GM12874 (cell line): ENCODE measurements around the gene CCDC33.

ENCODE experiments used
- TF ChIP-seq, protein P1 (sequence below): IDR thresholded peaks from 2 replicates; pipeline ENCODE4 v1.5.1; 2011; ENCODE audit warnings: low read depth, mild to moderate bottlenecking, control low read depth, low read length, moderate library complexity; ENCODE audit not compliant: insufficient read depth

Gene CCDC33

GRCh38 chr15:74301583-74302361, 65.6 kb downstream of the CCDC33 start:
- TF ChIP-seq, protein P1, sequence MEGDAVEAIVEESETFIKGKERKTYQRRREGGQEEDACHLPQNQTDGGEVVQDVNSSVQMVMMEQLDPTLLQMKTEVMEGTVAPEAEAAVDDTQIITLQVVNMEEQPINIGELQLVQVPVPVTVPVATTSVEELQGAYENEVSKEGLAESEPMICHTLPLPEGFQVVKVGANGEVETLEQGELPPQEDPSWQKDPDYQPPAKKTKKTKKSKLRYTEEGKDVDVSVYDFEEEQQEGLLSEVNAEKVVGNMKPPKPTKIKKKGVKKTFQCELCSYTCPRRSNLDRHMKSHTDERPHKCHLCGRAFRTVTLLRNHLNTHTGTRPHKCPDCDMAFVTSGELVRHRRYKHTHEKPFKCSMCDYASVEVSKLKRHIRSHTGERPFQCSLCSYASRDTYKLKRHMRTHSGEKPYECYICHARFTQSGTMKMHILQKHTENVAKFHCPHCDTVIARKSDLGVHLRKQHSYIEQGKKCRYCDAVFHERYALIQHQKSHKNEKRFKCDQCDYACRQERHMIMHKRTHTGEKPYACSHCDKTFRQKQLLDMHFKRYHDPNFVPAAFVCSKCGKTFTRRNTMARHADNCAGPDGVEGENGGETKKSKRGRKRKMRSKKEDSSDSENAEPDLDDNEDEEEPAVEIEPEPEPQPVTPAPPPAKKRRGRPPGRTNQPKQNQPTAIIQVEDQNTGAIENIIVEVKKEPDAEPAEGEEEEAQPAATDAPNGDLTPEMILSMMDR, result no peak

- TF ChIP-seq, protein P1, result peak; percentile 70
Observed at GRCh38 chr15:74302821-74303359, 66.8 kb downstream of the CCDC33 start.

DNA sequence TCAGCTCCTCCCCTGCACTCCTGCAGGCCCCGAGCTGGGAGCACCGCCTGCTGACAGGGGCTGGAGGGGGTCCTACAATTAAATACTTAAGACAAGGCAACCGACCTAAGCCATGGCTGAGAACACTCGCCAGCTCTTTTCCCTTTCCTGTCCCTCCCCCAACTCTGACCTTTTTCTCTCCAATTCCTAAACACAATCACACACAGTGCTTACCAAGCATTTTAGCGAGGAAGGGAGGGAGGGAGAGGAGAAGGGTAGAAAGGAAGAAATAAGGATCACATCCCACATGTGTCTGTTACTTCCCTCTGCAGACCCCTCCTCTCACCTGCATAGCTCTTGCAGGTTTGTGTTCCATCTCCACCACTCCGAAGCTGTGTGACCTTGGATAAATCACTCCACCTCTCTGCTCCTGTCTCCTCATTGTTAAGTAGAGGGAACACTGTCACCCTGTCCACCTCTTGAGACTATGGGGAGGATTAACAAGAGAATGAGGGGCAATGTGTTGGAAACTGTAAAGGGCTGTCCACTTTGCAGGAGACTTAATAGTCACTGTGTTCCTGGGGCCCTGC, 67.7 kb downstream of the CCDC33 start:
- TF ChIP-seq, protein P1, result no peak

DNA sequence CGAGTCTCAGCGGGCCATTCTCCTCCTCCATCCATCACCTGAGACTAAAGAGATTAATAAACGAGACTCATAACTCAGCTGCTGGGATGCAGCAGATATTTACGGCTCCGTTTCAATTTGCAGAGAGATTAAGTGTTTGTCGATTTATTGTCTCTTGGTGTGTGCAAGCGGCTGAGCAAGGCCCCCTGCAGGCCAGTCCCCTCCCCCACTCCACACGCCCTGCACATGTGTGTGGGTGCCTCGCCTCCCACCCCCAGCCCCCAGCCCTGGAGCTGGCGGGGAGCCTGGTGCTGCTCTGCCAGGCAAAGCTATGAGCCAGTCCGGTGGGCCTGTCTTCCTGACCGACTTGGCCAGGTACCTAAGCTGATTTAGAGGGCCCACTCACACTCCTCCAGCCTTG, 68.3 kb downstream of the CCDC33 start:
- TF ChIP-seq, protein P1, result no peak

DNA sequence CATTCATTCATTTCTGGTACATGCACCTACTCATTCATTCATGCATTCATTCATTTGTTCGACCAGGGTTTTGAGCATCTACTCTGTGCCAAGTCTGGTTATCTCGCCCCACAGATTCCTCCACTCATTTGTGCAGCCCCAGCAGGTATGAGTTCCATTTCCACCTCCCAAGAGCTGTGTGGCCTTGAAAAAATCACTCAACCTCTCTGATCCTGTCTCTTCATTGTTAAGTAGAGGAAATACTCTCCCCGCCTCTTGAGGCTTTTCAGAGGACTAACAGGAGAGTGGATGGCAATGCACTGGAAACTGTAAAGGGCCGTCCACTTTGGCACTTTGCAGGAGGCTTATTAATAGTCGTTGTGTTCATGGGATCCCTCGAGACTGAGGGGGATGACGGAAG, 69.6 kb downstream of the CCDC33 start:
- TF ChIP-seq, protein P1, result no peak

DNA sequence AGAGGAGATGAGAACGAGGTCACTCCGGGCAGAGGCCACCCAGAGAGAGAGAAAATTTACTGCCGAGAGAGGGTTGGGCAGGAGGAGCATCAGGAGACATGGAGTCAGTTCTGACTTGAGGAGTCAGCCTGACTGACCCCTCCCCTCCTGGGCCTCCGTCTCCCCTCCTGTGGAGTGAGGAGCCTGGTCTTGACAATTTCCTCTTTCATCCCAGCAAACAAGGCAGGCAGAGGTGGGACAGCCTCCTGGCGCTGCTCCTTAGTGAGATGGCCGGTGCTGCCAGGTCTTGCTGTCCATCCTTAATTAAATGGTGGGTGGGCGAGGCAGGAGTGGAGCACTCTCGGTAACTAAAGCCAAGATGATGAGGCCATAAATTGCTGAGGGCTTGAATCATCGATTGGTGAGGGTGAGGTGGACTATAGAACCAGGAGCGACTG, 70.7 kb downstream of the CCDC33 start:
- TF ChIP-seq, protein P1, result no peak
